ENCODE results near the gene GAB4. TPM values are rescaled to one million over a fixed set of nuclear protein-coding genes. Genes with fewer than 3 reads are reported as not detected.

Gene GAB4
- total and polyA plus RNA-seq, 10 of the 15 experiments (the other 5 are each of a cell fraction or from before 2014, with no cell fraction given): not detected

DNA sequence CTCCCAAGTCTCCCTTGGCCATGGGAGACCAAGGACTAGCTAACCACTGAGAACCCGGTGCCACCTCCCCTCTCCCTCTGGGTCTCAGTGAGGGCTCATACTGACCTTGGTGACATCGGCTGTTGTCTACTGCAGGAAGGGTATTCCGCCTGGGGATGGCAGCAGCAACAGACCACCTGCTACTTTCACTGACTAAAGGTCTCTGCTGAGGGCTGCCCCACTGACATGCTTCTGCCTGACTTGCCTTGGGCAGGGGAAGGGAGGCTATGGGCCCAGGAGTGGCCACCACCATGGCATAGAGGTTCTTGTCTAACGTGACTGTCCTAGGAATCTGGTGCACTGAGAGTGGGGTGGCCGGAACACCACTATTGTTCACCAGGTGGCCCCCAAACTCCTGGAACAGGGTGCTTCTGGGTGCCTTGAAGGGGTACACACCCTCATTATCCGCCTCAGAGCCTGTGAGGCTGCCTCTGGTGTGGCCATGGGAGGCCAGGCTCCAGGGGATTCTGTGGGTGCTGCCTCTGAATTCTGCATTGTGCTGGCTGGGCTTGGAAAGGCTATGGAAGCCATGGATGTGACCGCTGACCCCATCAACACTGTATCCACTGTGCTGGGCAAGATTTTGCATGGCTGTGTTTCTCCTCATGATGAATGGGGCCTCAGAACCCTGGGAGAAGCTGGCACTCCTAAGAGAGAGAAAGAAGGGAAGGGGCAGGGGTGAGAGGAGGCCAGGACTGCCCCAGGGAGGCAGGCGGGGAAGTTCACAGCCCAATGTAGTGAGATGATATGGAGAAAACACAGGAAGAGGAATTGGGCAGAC lies 38.3 kb downstream of the GAB4 start:
- no peak for DNase-seq (ENCODE audit: low read depth, low spot score)
- Histone ChIP-seq H3K9me3 (replicated peaks; ENCODE audit: control insufficient read depth, insufficient read depth, low read length) (no peaks in the 10 kb centered on the region), H3K27me3 (replicated peaks in 1 of 2; ENCODE audit: control insufficient read depth in 2 of 2, insufficient read depth in 2 of 2, low read length in 1 of 2) (no peaks in the 10 kb centered on the region), H3K36me3 (ENCODE audit: control insufficient read depth in 2 of 2, insufficient read depth in 2 of 2, low read length in 1 of 2) (no peaks in the 10 kb centered on the region), H3K27ac (ENCODE audit: control insufficient read depth, insufficient read depth) (no peak overlapping the region), H3K4me3 (no peak overlapping the region), H3K79me2 (ENCODE audit: control insufficient read depth, insufficient read depth, low read length) (no peaks in the 10 kb centered on the region), H2AFZ (ENCODE audit: control insufficient read depth, low read depth, low read length) (no peak overlapping the region), H4K20me1 (ENCODE audit: control insufficient read depth, insufficient read depth) (no peaks in the 10 kb centered on the region), H3K4me1 (ENCODE audit: control insufficient read depth, insufficient read depth, low read length) (no peaks in the 10 kb centered on the region), H3K4me2 (ENCODE audit: control insufficient read depth, insufficient read depth) (no peak overlapping the region), H3K9ac (ENCODE audit: control insufficient read depth, insufficient read depth, low read length) (no peak overlapping the region)
- 31% methylated on average over 7 of the region's 8 CpGs for WGBS (ENCODE audit: insufficient coverage, insufficient replicate concordance, low lambda C conversion rate, missing lambda C conversion rate)
- no peak for ATAC-seq
- FAIRE-seq: no peak
- ChIA-PET SMC1A (ENCODE audit: uncharacterized antibody, unreplicated experiment) (no interaction called here), POLR2A (no interaction called here), CTCF (no interaction called here), RAD21 (ENCODE audit: unreplicated experiment) (no interaction called here)
- no TSS peak for BruUV-seq (replicated peaks)
- TF ChIP-seq RB1 (IDR thresholded peaks at IDR 0.05; ENCODE audit: borderline replicate concordance): no peak
- TF ChIP-seq MEF2A (IDR thresholded peaks at IDR 0.05; ENCODE audit: insufficient read depth, low read depth, low read length): no peak
- TF ChIP-seq CHD4 (IDR thresholded peaks at IDR 0.05): no peak
- TF ChIP-seq POLR2A (IDR thresholded peaks at IDR 0.05; ENCODE audit: low read depth, low read length): no peak
- no peak for TF ChIP-seq LARP7 (IDR thresholded peaks at IDR 0.05)
- TF ChIP-seq NFXL1 (IDR thresholded peaks at IDR 0.05; ENCODE audit: borderline replicate concordance): no peak
- TF ChIP-seq JUND (IDR thresholded peaks at IDR 0.05; ENCODE audit: low read depth, low read length): no peak
- TF ChIP-seq MTA2 (IDR thresholded peaks at IDR 0.05; ENCODE audit: low read depth): no peak
- TF ChIP-seq, protein P1, sequence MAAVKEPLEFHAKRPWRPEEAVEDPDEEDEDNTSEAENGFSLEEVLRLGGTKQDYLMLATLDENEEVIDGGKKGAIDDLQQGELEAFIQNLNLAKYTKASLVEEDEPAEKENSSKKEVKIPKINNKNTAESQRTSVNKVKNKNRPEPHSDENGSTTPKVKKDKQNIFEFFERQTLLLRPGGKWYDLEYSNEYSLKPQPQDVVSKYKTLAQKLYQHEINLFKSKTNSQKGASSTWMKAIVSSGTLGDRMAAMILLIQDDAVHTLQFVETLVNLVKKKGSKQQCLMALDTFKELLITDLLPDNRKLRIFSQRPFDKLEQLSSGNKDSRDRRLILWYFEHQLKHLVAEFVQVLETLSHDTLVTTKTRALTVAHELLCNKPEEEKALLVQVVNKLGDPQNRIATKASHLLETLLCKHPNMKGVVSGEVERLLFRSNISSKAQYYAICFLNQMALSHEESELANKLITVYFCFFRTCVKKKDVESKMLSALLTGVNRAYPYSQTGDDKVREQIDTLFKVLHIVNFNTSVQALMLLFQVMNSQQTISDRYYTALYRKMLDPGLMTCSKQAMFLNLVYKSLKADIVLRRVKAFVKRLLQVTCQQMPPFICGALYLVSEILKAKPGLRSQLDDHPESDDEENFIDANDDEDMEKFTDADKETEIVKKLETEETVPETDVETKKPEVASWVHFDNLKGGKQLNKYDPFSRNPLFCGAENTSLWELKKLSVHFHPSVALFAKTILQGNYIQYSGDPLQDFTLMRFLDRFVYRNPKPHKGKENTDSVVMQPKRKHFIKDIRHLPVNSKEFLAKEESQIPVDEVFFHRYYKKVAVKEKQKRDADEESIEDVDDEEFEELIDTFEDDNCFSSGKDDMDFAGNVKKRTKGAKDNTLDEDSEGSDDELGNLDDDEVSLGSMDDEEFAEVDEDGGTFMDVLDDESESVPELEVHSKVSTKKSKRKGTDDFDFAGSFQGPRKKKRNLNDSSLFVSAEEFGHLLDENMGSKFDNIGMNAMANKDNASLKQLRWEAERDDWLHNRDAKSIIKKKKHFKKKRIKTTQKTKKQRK (IDR thresholded peaks at IDR 0.05; ENCODE audit: low read depth, low read length): no peak
- TF ChIP-seq PML (IDR thresholded peaks at IDR 0.05; ENCODE audit: low read length): no peak
- TF ChIP-seq SP1 (IDR thresholded peaks at IDR 0.05; ENCODE audit: low read depth, low read length): no peak
- TF ChIP-seq BACH1 (IDR thresholded peaks at IDR 0.05; ENCODE audit: borderline replicate concordance): no peak
- intact Hi-C loops (cut with micrococcal nuclease; ENCODE audit: unreplicated experiment): no loop called here
- in situ Hi-C loops (cut with MboI): loop anchor here (5.0 kb wide), 1 partner anchor 32 kb away; no protein-coding TSS in a partner anchor
